Activated T-helper 9 cell treated with anti-CD3 and anti-CD28 coated beads, Interleukin-2, amount 50 U/mL, for 16 hours (primary cell): ENCODE measurements around the gene ZNF783.

Experiments used
- DNase-seq: peaks from one replicate; pipeline ENCODE4 v3.0.0-alpha.2; 2020; ENCODE audit warnings: low read depth

ZNF783 gene

DNA sequence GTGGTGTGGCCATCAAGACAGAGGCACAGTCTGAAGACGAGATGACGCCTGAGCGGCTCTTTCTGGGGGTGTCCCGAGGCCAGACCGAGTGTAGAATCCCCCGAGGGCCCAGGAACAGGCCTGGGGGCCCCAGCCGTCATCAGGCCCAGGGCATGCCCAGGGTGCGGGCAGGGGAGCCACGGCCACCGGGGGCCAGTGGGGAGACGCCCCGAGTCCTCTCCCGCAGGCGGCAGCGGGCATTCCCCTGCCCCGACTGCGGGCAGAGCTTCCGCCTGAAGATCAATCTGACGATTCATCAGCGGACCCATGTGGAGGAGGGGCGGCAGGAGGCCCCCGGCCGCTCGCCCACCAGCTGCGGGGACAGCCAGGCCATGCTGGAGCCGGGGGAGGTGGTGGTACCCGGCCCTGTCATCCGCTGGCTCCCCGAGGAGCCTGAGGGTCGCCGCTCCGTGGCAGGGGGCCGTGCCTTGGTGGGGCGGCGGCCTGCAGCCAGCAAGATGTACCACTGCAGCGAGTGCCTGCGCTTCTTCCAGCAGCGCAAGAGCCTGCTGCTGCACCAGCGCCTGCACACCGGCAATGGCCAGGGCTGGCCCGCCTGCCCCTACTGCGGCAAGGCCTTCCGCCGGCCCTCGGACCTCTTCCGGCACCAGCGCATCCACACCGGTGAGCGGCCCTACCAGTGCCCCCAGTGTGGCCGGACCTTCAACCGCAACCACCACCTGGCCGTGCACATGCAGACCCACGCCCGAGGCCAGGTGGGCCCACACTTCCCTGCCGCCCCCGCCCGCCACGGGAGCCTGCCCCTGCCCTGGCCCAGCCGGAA lies 19.7 kb downstream of the ZNF783 start:
- no peak for DNase-seq

DNA sequence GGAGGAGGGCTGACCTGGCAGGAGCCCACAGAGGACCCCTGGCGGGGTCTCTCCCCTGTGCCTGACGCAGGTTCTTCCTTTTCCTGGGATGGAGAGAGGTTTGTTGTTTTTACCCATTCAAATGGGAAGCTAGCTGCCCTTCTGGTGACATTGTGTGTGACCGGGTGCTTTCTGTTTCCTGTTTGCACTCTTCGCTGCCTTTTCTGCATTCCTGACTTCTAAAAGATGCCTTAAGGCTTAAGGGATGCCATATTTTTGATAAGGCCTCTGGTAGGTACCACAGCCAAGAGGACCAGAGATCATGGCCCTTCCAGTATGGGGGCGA lies 20.3 kb downstream of the ZNF783 start:
- no peak for DNase-seq

- DNase-seq = no peak
Measured at GRCh38 chr7:149283321-149283720, 21.3 kb downstream of the ZNF783 start.

DNA sequence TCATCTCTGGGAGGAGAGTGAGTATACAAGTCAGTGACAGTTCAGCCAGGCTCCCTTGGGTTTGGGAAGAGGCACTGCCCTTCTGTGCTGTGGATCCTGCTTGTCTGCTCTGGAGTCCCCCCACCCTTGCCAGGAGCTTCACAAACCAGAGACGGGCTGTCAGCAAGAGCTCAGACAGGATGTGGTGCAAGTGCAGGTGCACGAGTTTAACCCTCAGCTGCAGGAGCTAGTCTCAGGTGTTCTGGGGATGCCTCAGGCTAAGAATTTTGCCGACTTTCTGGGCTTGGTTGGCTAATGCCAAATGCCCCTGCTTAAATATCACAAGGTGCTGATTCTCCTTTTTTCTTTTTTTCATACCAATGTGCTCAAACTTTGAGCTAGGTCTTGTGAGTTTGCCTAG lies 22.3 kb downstream of the ZNF783 start:
- no peak for DNase-seq

- DNase-seq = peak; percentile 96
Measured at GRCh38 chr7:149284850-149285585, 23.0 kb downstream of the ZNF783 start.

DNA sequence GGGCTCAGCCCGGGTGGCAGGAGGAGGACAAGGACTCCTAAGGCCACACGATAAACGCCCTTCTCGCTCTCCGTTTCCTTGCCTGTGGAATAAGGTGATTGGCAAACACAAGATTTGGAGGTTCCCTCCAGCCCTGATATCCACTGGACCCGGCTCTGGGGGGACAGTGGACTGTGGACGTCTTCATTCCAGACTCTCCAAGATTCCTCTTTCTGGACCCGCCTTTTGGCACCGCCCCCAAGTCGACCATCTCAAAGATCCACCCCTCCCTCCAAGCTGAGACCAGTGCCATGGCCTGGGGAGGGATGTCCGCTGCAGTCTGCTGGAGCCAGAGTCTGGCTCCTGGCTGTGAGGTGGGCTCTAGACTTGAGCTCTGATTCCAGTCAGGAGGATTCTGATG lies 23.6 kb downstream of the ZNF783 start:
- DNase-seq = no peak

- no peak for DNase-seq
Measured at GRCh38 chr7:149286811-149287400, 24.9 kb downstream of the ZNF783 start.

DNA sequence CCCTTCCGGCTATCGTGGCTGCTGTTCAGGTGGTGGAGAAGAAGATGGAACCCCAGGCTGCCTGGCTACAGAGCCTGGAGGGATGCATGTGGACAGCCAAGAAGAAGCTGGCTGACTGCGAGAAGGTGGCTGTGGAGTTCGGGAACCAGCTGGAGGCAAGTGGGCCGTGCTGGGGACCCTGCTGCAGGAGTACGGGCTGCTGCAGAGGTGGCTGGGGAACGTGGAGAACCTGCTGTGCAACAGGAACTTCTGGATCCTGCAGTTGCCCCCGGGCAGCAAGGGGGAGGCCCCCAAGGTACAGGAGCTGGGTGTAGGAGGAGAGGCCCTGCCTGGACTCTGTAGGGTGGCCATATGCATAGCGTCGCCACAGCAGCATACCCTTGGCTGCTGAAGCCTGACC lies 25.6 kb downstream of the ZNF783 start:
- DNase-seq = no peak

DNA sequence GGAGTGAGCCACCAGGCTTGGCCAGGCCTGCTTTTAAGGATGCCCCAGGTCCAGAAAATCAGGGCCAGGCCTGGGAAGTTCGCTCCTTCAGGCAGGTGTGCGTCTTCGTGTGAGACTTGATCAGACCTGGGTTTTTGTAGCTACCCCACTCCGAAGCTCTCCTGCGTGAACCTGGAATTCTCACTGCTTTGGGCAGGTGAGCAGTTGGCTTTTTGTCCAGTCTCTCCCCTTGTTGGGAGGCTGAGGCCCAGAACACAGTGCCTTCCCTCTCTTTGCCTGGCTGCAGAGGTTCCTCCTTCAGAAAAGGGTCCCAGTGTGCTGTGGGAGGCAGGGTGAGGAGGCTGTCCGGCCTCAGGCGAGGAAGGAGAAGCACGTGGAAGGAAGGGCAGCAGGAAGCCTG lies 27.3 kb downstream of the ZNF783 start:
- DNase-seq = no peak

DNA sequence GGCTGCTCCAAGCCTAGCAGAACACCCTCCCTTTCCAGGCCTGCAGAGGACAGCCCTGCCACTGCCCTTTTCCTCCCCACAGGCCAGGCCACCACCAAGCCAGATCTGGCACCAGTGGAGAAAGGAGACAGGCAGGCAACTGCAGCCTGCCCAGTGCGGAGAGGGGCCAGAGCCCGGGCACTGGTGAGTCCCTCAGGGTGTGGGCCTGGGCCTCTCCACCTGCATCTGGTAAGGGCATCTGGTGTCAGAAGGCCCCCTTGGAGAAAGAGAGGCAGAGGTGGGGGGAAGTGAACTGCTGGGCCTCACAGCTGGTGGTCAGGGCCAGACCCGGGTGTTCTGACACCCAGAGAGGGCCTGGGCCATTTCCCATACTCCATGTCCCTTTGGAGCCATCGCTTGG lies 27.9 kb downstream of the ZNF783 start:
- no peak for DNase-seq

GRCh38 chr7:149291036-149291780 lies 29.2 kb downstream of the ZNF783 start:
- DNase-seq = no peak

DNA sequence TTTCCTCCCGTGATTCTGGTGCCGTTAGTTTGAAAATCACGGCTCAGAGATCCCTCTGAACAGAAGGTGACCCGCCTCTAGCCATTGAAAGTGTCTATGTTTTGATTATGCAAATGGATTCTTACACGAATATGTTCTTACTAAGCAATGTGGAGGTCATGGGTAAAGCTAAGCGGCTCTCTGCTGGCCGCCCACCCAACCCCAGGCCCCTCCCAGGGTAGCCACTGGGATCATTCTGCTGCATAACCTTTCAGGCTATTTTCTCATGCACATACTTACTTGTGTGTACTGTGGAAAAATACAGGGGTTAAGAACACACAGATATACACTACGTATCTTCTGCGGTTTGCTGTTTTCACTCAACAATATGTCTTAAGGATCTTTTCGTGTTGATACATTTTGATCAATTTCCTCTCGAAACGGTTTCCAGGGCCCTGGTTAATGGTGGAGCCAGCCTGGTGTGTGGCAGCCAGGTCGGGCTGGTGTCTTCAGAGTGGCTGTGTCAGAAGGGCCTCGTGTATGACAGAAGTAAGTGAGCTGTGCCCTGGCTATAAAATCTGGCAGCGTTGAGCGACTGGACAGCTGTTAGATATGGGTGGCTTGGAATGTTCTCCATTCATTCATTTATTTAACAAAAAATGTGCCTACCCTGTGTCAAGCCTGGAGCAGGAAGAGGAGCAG lies 29.9 kb downstream of the ZNF783 start:
- DNase-seq = no peak

GRCh38 chr7:149292462-149292823 lies 30.4 kb downstream of the ZNF783 start:
- no peak for DNase-seq

DNA sequence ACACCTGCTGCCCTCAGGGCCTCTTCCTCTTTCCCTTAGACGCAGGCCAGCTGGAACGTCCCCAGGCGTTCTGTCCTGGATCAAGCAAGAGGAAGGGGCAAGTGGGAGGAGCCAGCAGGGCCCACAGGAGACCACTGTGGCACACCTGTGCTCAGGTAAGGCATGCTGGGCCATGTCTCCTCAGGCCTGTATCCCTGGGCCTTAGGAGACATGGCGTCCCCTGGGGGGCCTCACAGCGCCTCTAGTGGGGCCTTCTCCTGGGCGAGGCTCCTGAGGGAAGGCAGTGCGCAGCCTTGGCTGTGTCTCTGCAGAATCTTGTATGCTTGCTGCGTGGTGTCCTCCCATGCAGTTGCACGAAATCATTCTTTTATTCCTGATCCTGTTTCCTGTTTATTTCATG lies 31.3 kb downstream of the ZNF783 start:
- DNase-seq = no peak

DNA sequence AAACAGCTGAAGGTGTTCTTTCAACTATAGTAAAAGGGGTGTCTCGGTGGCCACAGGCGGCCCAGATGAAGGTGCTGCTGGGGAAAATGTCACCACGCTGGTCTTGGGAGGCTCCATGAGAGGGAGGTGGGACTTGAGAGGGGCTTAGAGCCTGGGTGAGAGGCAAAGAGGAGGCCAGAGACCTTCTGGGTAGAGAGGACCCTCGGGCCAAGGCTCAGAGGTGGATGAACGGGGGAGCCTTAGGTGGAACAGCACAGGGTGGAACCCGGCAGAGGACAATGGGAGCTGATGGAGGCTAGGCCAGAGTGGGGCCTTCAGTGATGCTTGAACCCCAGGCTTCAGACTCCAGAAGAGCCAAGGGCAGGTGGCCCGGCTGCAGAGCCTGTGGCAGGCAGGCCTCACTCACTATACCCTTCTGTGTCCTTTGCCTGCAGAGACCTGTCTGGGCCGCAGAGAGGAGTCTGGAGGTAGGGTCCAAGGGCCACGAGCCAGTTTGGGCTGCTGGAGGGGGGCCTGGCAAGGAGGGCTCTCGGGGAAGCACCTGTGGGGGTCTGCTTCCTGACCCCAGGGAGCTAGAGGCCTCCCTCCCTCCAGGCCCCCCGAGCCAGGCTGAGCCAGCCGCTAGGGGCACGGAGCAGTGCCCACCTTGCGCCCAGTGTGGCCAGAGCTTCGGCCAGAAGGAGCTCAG lies 32.1 kb downstream of the ZNF783 start:
- DNase-seq = no peak

DNA sequence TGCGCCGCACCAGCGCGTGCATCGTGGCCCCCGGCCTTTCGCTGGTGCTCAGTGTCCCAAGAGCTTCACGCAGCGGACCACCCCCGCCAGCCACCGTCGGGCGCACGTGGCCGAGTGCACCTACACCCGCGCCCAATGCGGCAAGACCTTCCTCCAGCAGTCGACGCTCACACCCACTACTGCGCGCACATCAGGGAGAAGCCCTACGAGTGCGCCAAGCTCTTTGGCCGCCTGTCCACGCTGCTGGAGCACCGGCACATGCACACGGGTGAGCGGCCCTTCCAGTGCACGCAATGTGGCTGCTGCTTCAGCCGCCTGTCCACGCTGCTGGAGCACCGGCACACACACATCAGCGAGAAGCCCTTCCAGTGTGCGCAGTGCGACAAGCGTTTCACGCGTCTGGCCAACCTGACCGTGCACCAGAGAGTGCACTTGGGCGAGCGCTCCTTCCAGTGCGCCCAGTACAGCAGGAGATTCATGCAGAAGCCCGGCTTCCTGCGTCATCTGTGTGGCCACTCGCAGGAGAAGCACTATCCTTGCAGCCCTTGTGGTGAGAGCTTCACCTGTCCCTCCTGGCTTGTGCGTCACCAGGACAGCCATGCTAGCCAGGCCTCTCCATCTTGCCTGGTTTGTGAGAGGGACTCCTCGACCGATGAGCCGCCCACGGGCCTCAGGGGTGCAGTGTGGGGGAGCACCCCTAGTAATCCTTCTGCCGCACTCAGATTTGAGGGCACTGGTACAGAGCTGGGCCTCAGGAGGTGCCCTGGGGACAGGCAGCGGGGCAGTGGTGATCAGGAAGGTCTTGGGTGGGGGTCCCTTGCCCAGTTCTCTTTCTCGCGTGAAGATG lies 32.9 kb downstream of the ZNF783 start:
- DNase-seq = no peak

GRCh38 chr7:149295481-149295850 lies 33.5 kb downstream of the ZNF783 start:
- no peak for DNase-seq

DNA sequence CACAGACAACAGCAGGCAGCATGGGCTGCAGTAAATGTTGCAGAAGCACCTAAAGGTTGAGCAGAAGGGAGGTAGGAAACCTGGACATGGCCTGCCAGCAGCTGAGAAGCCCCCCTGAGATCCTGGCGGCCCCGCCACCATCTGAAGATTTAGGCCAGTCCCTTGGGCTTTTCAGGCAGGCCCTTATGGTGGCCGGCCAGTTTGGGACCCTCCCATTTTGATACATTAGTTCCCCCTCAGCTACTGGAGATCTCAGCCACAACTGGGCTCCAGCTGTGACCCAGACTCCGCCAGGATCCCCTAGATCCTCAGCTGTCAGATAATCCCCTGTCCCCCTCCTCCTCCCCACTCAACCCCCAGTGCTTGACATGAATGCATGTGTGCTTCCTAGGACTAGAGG lies 34.4 kb downstream of the ZNF783 start:
- DNase-seq = no peak

GRCh38 chr7:149297034-149297755 lies 35.2 kb downstream of the ZNF783 start:
- no peak for DNase-seq
